DND-41 (cell line): ENCODE measurements around the gene IFRD2.
A peak's percentile ranks its signal among the peaks of the same experiment; 100 is the strongest.

Experiments used
- ATAC-seq: fragments of 200-7000 bp; cut with Tn5 transposase; 3 replicates; pipeline ENCODE4 v1.9.1; 2021; ENCODE audit warnings: low read depth; ENCODE audit not compliant: insufficient read depth
- DNase-seq: peaks from one replicate; pipeline ENCODE4 v3.0.0-alpha.2; 2020
- H2AFZ ChIP-seq: 2 replicates; pipeline ENCODE4 v1.6.0; 2012; ENCODE audit warnings: low read depth, low read length
- H3K27ac ChIP-seq: 2 replicates; pipeline ENCODE4 v1.5.1; 2012; ENCODE audit warnings: low read length, inconsistent platforms
- H3K27me3 ChIP-seq: fragments of 200-600 bp; sonication (generic); 2 replicates; pipeline ENCODE4 v1.6.0; 2012; ENCODE audit warnings: low read length, mild to moderate bottlenecking, inconsistent platforms; ENCODE audit not compliant: insufficient read depth, poor library complexity
- H3K36me3 ChIP-seq: 2 replicates; pipeline ENCODE4 v1.5.1; 2012; ENCODE audit warnings: low read length, inconsistent platforms; ENCODE audit not compliant: insufficient read depth
- H3K4me1 ChIP-seq: 2 replicates; pipeline ENCODE4 v1.5.1; 2012; ENCODE audit warnings: mild to moderate bottlenecking, low read length; ENCODE audit not compliant: insufficient read depth
- H3K4me2 ChIP-seq: 2 replicates; pipeline ENCODE4 v1.6.0; 2012; ENCODE audit warnings: mild to moderate bottlenecking, moderate library complexity, low read length, inconsistent platforms; ENCODE audit not compliant: insufficient read depth
- H3K4me3 ChIP-seq, 2 experiments: fragments of 200-600 bp in 1 of 2; shearing (Covaris generic) in 1 of 2; 2 replicates each; pipeline ENCODE4 v1.5.1; 2012 to 2016; ENCODE audit warnings: inconsistent platforms in 2 of 2, low read length in 2 of 2, mild to moderate bottlenecking in 2 of 2, low read depth in 1 of 2, moderate library complexity in 1 of 2
- H3K79me2 ChIP-seq: 2 replicates; pipeline ENCODE4 v1.6.0; 2012; ENCODE audit warnings: low read length, inconsistent platforms; ENCODE audit not compliant: insufficient read depth
- H3K9ac ChIP-seq: 2 replicates; pipeline ENCODE4 v1.6.0; 2012; ENCODE audit warnings: low read depth, mild to moderate bottlenecking, inconsistent platforms, low read length, moderate library complexity
- H3K9me3 ChIP-seq: 2 replicates; pipeline ENCODE4 v1.5.1; 2012; ENCODE audit warnings: low read length, moderate library complexity, mild to moderate bottlenecking, inconsistent platforms; ENCODE audit not compliant: insufficient read depth, severe bottlenecking
- H4K20me1 ChIP-seq: 2 replicates; pipeline ENCODE4 v1.6.0; 2012; ENCODE audit warnings: low read length; ENCODE audit not compliant: insufficient read depth
- EZH2 ChIP-seq: IDR thresholded peaks from 3 replicates; pipeline ENCODE4 v1.6.1; 2012; ENCODE audit warnings: borderline replicate concordance, low read depth, mild to moderate bottlenecking, moderate library complexity, low read length, inconsistent platforms; ENCODE audit not compliant: severe bottlenecking
- TF ChIP-seq, protein P1 (sequence below): IDR thresholded peaks from 2 replicates; pipeline ENCODE4 v1.5.1; 2012; ENCODE audit warnings: borderline replicate concordance, low read length, moderate library complexity, mild to moderate bottlenecking; ENCODE audit not compliant: poor library complexity, severe bottlenecking; ENCODE audit errors: extremely low read depth

Gene IFRD2

DNA sequence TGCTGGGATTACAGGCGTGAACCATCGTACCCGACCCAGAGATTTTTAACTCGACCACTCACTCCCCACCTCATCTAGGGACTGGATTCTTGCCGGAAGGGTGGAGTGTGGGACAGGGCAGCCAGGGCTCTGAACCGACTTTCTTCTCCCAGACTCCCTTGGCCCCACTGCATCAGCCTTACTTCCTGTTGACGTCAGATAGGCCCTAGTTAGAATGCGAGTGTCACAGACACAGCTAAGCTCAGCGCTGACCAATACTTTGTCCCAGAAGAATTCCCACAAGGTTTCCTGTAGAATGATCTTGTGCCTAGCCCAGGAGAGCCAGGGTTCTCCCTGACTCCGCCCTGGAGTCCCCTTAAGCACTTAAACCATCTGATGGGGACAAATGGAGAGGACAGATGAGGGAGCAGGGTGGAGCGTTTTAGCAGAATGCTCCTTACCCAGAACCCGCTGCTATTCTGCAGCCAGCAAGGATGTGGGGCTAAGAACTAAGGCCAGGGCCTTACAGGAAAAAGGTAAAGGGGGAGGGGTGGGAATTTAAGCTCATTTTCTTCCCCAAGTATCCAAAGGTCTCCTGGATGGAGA, 41.6 kb upstream of the IFRD2 start:
- Histone ChIP-seq H3K4me1 (peaks cover 76% of the 10 kb centered on the region), H3K79me2 (peaks cover 75% of the 10 kb centered on the region), H3K4me2 (peak overlapping the region; percentile 81), H3K4me3 (0 out of 4 replicates have a peak overlapping the region, but pooled peaks of 1 of the 2 experiments have one; percentile 29), H2AFZ (no peak overlapping the region), H3K9me3 (no peaks in the 10 kb centered on the region), H3K36me3 (peaks cover 67% of the 10 kb centered on the region), H3K27me3 (no peaks in the 10 kb centered on the region), H3K27ac (peak overlapping the region; percentile 48; the same call in 1 of the 2 replicates), H4K20me1 (peaks cover 53% of the 10 kb centered on the region), H3K9ac (peak overlapping the region; percentile 39; the same call in 1 of the 2 replicates)
- no peak for TF ChIP-seq EZH2
- TF ChIP-seq, protein P1, sequence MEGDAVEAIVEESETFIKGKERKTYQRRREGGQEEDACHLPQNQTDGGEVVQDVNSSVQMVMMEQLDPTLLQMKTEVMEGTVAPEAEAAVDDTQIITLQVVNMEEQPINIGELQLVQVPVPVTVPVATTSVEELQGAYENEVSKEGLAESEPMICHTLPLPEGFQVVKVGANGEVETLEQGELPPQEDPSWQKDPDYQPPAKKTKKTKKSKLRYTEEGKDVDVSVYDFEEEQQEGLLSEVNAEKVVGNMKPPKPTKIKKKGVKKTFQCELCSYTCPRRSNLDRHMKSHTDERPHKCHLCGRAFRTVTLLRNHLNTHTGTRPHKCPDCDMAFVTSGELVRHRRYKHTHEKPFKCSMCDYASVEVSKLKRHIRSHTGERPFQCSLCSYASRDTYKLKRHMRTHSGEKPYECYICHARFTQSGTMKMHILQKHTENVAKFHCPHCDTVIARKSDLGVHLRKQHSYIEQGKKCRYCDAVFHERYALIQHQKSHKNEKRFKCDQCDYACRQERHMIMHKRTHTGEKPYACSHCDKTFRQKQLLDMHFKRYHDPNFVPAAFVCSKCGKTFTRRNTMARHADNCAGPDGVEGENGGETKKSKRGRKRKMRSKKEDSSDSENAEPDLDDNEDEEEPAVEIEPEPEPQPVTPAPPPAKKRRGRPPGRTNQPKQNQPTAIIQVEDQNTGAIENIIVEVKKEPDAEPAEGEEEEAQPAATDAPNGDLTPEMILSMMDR, result no peak
- no peak for DNase-seq
- no peak for ATAC-seq

DNA sequence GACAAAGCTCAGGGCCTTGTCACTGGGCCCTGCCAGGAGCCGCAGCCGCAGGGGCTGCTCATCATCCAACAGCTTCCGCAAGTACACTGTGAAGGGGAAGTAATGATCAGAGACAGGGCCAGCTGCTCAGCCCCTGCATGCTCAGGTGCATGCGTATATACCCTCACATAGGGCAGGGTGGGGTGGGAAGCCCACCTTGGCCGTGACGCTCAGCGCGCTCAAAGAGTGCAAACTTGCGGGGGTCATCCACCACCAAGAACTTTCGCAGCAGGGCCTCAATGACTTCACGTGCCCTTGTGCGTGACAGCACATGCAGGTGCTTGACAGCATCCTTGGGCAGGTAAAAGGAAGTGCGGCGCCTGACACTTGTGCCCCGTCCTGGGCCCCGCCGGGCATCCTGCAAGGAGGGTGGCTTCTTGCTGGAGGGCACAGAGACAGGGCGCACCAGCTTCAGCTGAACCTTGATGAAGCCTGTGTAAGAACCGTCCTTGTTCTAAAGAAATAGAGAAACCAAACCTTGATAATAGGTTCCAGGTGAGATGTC, 39.2 kb upstream of the IFRD2 start:
- H3K79me2 ChIP-seq, result peaks cover 69% of the 10 kb centered on the region
- no peak overlapping the region for H3K27ac ChIP-seq
- no peak for TF ChIP-seq EZH2
- TF ChIP-seq, protein P1, result no peak
- H3K27me3 ChIP-seq, result no peaks in the 10 kb centered on the region
- H3K4me3 ChIP-seq, result no peak overlapping the region
- H2AFZ ChIP-seq, result no peak overlapping the region
- H3K4me2 ChIP-seq, result no peak overlapping the region
- peaks cover 81% of the 10 kb centered on the region for H3K4me1 ChIP-seq
- no peak overlapping the region for H3K9ac ChIP-seq
- DNase-seq (no peak), ATAC-seq (no peak)
- H3K36me3 ChIP-seq, result peaks cover 65% of the 10 kb centered on the region
- H4K20me1 ChIP-seq, result peaks cover 62% of the 10 kb centered on the region
- no peaks in the 10 kb centered on the region for H3K9me3 ChIP-seq

DNA sequence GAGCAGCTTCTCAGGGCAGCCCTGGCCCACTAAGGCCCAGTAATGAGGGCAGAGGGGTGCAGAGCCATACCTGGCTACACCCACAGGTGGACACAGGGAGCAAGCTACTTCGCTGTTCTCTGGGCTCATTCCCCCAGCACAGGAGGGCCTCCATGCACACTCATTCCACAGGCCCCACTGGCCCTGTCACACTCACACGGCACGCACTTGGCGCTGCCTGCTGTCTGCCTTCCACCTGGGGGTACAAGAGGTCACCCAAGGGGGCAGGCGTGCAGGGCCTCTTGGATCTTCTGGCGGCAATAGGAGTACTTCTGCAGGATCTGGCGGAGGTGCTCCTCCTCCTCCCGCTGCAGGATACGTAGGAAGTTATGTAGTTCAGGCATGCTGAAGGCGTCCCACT, 38.1 kb upstream of the IFRD2 start:
- Histone ChIP-seq H3K36me3 (peaks cover 66% of the 10 kb centered on the region), H3K9me3 (no peaks in the 10 kb centered on the region), H3K79me2 (peaks cover 64% of the 10 kb centered on the region), H3K4me3 (no peak overlapping the region), H3K27me3 (no peaks in the 10 kb centered on the region), H3K9ac (no peak overlapping the region), H2AFZ (no peak overlapping the region), H3K27ac (no peak overlapping the region), H3K4me2 (no peak overlapping the region), H4K20me1 (peaks cover 51% of the 10 kb centered on the region), H3K4me1 (peaks cover 77% of the 10 kb centered on the region)
- ATAC-seq (no peak), DNase-seq (no peak)
- TF ChIP-seq, protein P1, result no peak
- no peak for TF ChIP-seq EZH2
